GM12878 (cell line): ENCODE measurements around the gene ZNF653. TPM values are rescaled to one million over a fixed set of nuclear protein-coding genes. Genes with fewer than 3 reads are reported as not detected.
"Not testable (repeated sequence)": the region's sequence is repeated elsewhere in the genome, so short reads cannot be mapped to it uniquely, and the experiment has no call there.

Experiments used
- ATAC-seq: fragments of 200-7000 bp; cut with Tn5 transposase; 3 replicates; pipeline ENCODE4 v1.9.1; 2020; ENCODE audit warnings: mild to moderate bottlenecking, moderate library complexity
- BruUV-seq: library from RNA; stranded (reverse); fragments of 400-500 nt; replicated peaks from 2 replicates; lab custom pipeline; 2021; lab: Mats Ljungman, UMichigan
- CTCF ChIA-PET: fragments of 300-600 bp; sonication (Branson Sonifier 250); formaldehyde crosslinking; extraction: SDS; loops from one replicate; lab custom pipeline; 2021; ENCODE audit warnings: inconsistent platforms; lab: Yijun Ruan, JAX
- POLR2A ChIA-PET: fragments of 350-600 bp; formaldehyde crosslinking; extraction: SDS; loops from one replicate; lab custom pipeline; 2021; ENCODE audit warnings: inconsistent platforms; lab: Charles Lee
- RAD21 ChIA-PET: fragments of 300-600 bp; sonication (Branson Sonifier 250); formaldehyde crosslinking; loops from one replicate; lab custom pipeline; 2023; ENCODE audit warnings: antibody characterized with exemption; ENCODE audit not compliant: unreplicated experiment; lab: Charles Lee
- SMC1A ChIA-PET: fragments of 300-600 bp; sonication (Branson Sonifier 250); formaldehyde crosslinking; loops from one replicate; lab custom pipeline; 2023; ENCODE audit not compliant: unreplicated experiment, uncharacterized antibody; lab: Charles Lee
- DNase-seq: peaks from one replicate; pipeline ENCODE4 v3.0.0-alpha.2; 2011; ENCODE audit warnings: low read depth, low spot score
- FAIRE-seq: peaks from 3 replicates; lab custom pipeline; 2011; peaks lifted over from hg19 to GRCh38; lab: Jason Lieb, UNC
- H2AFZ ChIP-seq: 2 replicates; pipeline ENCODE4 v1.6.0; 2011; ENCODE audit warnings: low read depth, low read length, control low read depth; ENCODE audit not compliant: control insufficient read depth
- H3K27ac ChIP-seq: 2 replicates; pipeline ENCODE4 v1.5.1; 2011; ENCODE audit warnings: control low read depth; ENCODE audit not compliant: control insufficient read depth, insufficient read depth
- H3K27me3 ChIP-seq, 2 experiments: replicated peaks in 1 of 2; 2 replicates each; pipeline versions ENCODE4 v1.6.0 to v1.6.1; 2011; ENCODE audit warnings: low read length in 1 of 2; ENCODE audit not compliant: control insufficient read depth in 2 of 2, insufficient read depth in 2 of 2
- H3K36me3 ChIP-seq, 2 experiments: 2 replicates each; pipeline ENCODE4 v1.5.1; 2011; ENCODE audit warnings: low read length in 1 of 2; ENCODE audit not compliant: control insufficient read depth in 2 of 2, insufficient read depth in 2 of 2
- H3K4me1 ChIP-seq: 2 replicates; pipeline ENCODE4 v1.6.1; 2011; ENCODE audit warnings: mild to moderate bottlenecking, low read length, moderate library complexity, mixed read lengths; ENCODE audit not compliant: control insufficient read depth, insufficient read depth
- H3K4me2 ChIP-seq: 2 replicates; pipeline ENCODE4 v1.6.0; 2011; ENCODE audit warnings: control low read depth; ENCODE audit not compliant: control insufficient read depth, insufficient read depth
- H3K4me3 ChIP-seq: fragments of 200-600 bp; sonication (generic); 2 replicates; pipeline ENCODE4 v1.5.1; 2016
- H3K79me2 ChIP-seq: 2 replicates; pipeline ENCODE4 v1.6.0; 2011; ENCODE audit warnings: low read length; ENCODE audit not compliant: control insufficient read depth, insufficient read depth
- H3K9ac ChIP-seq: 2 replicates; pipeline ENCODE4 v1.8.0; 2011; ENCODE audit warnings: low read length, control low read depth, mixed read lengths; ENCODE audit not compliant: control insufficient read depth, insufficient read depth
- H3K9me3 ChIP-seq: replicated peaks from 3 replicates; pipeline ENCODE4 v1.5.1; 2011; ENCODE audit warnings: mild to moderate bottlenecking, low read length; ENCODE audit not compliant: control insufficient read depth, insufficient read depth
- H4K20me1 ChIP-seq: 2 replicates; pipeline ENCODE4 v1.6.0; 2011; ENCODE audit not compliant: control insufficient read depth, insufficient read depth
- GABPA ChIP-seq: IDR thresholded peaks from 2 replicates; pipeline ENCODE4 v1.6.1; 2014; ENCODE audit warnings: antibody characterized with exemption, low read depth, mild to moderate bottlenecking, inconsistent platforms
- SUZ12 ChIP-seq: fragments of 200-600 bp; sonication (generic); IDR thresholded peaks from one replicate; pipeline ENCODE4 v1.6.1; 2018; ENCODE audit warnings: antibody characterized with exemption, mild to moderate bottlenecking; ENCODE audit not compliant: unreplicated experiment
- ZNF687 ChIP-seq: fragments of 450-650 bp; IDR thresholded peaks from 2 replicates; pipeline ENCODE4 v1.6.1; 2017; ENCODE audit warnings: mild to moderate bottlenecking, moderate library complexity
- WGBS: methylation state at CpG from one replicate; pipeline ENCODE4 v1.1.6; 2016; ENCODE audit warnings: low lambda C conversion rate; ENCODE audit not compliant: insufficient replicate concordance, insufficient coverage; ENCODE audit errors: missing lambda C conversion rate; 5-methylcytosine and 5-hydroxymethylcytosine counted together
- in situ Hi-C: fragments of 300-500 bp; cut with MboI; formaldehyde crosslinking; loops from 9 replicates; pipeline ENCODE4 v1.14.3; 2018; ENCODE audit warnings: mixed read lengths
- intact Hi-C: fragments of 100-400 bp; cut with micrococcal nuclease; formaldehyde crosslinking; loops from one replicate; pipeline ENCODE4 v1.14.2; 2022; ENCODE audit not compliant: unreplicated experiment
- polyA plus RNA-seq, 11 experiments: library from polyadenylated mRNA; depleted of rRNA in 4 of 11; unstranded in 6 of 11; stranded (reverse) in 5 of 11; fragments of >200 nt; fragmentation: Nextera tagmentation in 4 of 11; fragmentation: Illumina TruSeq in 1 of 11; extraction: Ambion mirVana in 4 of 11; extraction: Trizol in 1 of 11; gene quantifications; 1 replicate in 1 of 11; 2 replicates in 10 of 11; pipeline versions ENCODE4 v1.2.1 to v1.2.3, GENCODE V29; 2011 to 2016; ENCODE audit warnings: inconsistent platforms in 2 of 11, missing spikeins in 2 of 11, low read depth in 1 of 11
- total RNA-seq, 4 experiments: library from RNA; depleted of rRNA in 3 of 4; stranded (reverse); fragments of >200 nt in 3 of 4; fragmentation: Illumina TruSeq in 1 of 4; extraction: Trizol in 1 of 4; gene quantifications; 2 replicates each; pipeline versions ENCODE4 v1.2.1 to v1.2.3, GENCODE V29; 2013 to 2021

ZNF653 gene
- total and polyA plus RNA-seq, 10 of the 15 experiments (the other 5 are each of a cell fraction or from before 2014, with no cell fraction given) = 2.2 to 13.2 (median 6.7) TPM; not detected in 2

- no peak for TF ChIP-seq ZNF687
- TF ChIP-seq GABPA = no peak
- TF ChIP-seq SUZ12 = no peak
Measured at GRCh38 chr19:11473725-11474124, 31.9 kb downstream of the ZNF653 start (continued).

DNA sequence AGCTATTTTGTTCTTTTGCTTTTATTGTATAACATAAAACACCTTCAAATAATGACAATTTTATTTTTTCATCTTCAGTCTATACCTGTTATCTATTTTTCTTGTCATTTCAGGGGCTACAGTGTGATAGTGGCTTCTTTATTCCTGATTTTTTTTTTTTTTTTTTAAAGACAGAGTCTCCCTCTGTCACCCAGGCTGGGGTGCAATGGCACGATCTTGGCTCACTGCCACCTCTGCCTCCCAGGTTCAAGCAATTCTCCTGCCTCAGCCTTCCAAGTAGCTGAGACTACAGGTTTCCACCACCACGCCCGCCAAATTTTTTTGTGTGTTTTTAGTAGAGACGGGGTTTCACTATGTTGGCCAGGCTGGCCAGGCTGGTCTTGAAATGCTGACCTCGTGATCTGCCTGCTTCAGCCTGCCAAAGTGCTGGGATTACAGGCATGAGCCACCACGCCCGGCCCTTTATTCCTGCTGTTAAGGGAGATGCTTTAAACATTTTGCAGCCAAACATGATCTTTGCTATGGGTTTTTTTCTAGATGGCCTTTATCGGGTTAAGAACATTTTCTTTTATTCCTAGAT, 37.3 kb downstream of the ZNF653 start:
- BruUV-seq, in situ Hi-C loops, H3K27ac ChIP-seq, intact Hi-C loops, H4K20me1 ChIP-seq, FAIRE-seq, ATAC-seq, H3K4me2 ChIP-seq, H3K9ac ChIP-seq, H2AFZ ChIP-seq, DNase-seq, H3K9me3 ChIP-seq, H3K4me1 ChIP-seq, H3K36me3 ChIP-seq, H3K79me2 ChIP-seq, H3K27me3 ChIP-seq, H3K4me3 ChIP-seq: not testable (repeated sequence)
- ChIA-PET SMC1A (interaction anchor here (1.2 to 1.5 kb wide), 2 partner anchors 16 to 87 kb away, joined by 3 to 4 read pairs; no protein-coding TSS in a partner anchor), RAD21 (interaction anchor here (0.7 to 0.9 kb wide), 4 partner anchors 14 to 99 kb away, joined by 3 read pairs; no protein-coding TSS in a partner anchor), CTCF (interaction anchor here (0.8 to 1.8 kb wide), 4 partner anchors 13 to 88 kb away, joined by 3 to 11 read pairs (median 4); no protein-coding TSS in a partner anchor), POLR2A (interaction anchor here (0.7 to 1.0 kb wide), 2 partner anchors 16 to 337 kb away, joined by 4 to 5 read pairs; no protein-coding TSS in a partner anchor)
- 56% methylated on average over 7 of the region's 8 CpGs for WGBS
